Measurements from ENCODE around the gene ACSL3.

DNA sequence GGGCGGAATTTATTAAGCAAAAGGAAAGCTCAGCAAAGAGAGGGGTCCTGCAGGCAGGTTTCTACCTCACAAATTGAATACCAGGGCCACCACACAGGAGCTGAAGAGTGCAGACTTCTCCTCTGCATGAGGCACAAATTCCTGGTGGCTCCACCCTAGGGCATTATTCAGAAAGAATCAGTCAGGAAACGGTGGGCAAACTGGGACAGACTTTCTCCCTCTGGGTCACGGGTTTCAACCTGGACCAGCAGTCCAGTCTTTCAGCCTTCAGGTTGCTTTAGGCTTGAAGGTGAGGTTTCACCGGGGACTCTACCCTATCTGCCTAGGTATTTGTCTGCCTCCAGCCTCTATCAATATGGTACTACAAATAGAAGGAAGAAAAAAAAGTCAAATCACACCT lies 41.8 kb downstream of the ACSL3 start:
- TF ChIP-seq, protein P1, sequence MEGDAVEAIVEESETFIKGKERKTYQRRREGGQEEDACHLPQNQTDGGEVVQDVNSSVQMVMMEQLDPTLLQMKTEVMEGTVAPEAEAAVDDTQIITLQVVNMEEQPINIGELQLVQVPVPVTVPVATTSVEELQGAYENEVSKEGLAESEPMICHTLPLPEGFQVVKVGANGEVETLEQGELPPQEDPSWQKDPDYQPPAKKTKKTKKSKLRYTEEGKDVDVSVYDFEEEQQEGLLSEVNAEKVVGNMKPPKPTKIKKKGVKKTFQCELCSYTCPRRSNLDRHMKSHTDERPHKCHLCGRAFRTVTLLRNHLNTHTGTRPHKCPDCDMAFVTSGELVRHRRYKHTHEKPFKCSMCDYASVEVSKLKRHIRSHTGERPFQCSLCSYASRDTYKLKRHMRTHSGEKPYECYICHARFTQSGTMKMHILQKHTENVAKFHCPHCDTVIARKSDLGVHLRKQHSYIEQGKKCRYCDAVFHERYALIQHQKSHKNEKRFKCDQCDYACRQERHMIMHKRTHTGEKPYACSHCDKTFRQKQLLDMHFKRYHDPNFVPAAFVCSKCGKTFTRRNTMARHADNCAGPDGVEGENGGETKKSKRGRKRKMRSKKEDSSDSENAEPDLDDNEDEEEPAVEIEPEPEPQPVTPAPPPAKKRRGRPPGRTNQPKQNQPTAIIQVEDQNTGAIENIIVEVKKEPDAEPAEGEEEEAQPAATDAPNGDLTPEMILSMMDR (IDR thresholded peaks at IDR 0.05) = no peak
- no peak for TF ChIP-seq EZH2 (IDR thresholded peaks at IDR 0.05; ENCODE audit: borderline replicate concordance, insufficient read depth, low read depth, low read length, poor library complexity, severe bottlenecking)
